ENCODE measurements around the gene UBE2J2. TPM values are rescaled to one million over a fixed set of nuclear protein-coding genes. Genes with fewer than 3 reads are reported as not detected.

UBE2J2 gene
- total RNA-seq, 1 experiment from 2014 or later, result 83.4 TPM

DNA sequence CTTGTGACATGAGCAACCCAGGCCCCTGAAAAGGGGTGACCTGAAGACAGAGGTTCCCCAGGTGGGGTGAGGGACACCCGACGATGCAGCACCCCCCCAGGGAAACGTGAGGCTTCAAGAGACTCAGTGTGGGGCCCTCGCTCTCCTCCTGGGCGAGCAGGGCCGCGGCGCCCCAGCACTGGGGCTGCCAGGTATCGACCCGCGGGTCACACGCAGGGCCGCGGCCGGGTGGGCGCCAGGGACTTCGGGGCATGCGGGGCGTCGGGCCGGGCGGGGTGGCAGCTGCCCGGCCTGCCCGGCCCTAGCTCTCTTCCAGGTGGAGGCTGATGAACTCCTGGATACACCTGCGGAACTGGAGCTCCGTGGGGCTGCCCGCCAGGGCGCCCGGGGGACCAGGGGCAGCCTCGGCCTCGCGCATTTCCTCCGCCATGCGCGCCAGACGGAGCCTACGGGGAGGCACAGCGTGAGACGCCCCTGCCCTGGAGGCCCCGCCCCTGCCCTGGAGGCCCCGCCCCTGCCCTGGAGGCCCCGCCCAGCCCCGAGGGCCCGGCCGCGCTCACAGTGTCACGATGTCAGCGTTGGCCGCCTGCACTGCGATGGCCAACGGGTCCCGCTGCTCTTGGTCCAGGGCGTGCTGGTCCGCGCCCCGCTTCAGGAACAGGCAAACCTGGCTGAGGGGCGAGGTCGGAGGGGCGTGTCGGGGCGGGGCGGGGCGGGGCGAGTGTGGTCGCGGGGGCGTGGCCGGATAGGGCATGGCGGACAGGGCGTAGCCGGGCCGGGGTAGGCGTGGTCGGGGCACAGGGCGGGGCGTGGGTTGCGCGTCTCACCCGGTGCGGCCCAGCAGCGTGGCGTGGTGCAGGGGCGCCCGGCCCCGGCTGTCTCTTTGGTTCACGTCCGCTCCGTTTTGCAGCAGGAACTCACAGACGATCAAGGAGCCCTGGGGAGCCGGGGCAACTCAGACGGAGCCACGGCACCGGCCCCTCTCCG is 19.9 kb upstream of the UBE2J2 start:
- H4K91ac ChIP-seq (ENCODE audit: insufficient read length, low read depth, low read length), result no peak overlapping the region
- peaks cover 4% of the 10 kb centered on the region for H3K23me2 ChIP-seq (ENCODE audit: insufficient read length, low read depth, low read length, poor library complexity, severe bottlenecking)
- peak; percentile 81 for DNase-seq
- H3K18ac ChIP-seq (ENCODE audit: insufficient read length, low read depth, low read length), result no peak overlapping the region
- Mint-ChIP-seq H3K4me1 (peaks cover 0 to 9% of the 10 kb centered on the region in 2 experiments; a peak in 2 of 4 replicates), H3K27ac (no peak overlapping the region), H3K9me3 (peaks cover 2 to 7% of the 10 kb centered on the region in 2 experiments; a peak in 2 of 5 replicates), H3K27me3 (ENCODE audit: low read depth) (peaks cover 2% of the 10 kb centered on the region), H3K36me3 (ENCODE audit: insufficient read depth in 1 of 3, low read depth in 3 of 3) (no peaks in the 10 kb centered on the region), H3K4me3 (no peak overlapping the region)
- no peaks in the 10 kb centered on the region for H3K4me1 ChIP-seq (ENCODE audit: insufficient read depth, low read length)
- no peak overlapping the region for H3K56ac ChIP-seq (ENCODE audit: insufficient read length, low read depth, low read length)
- H3T11ph ChIP-seq (ENCODE audit: low read length), result no peak overlapping the region
- H3K9ac ChIP-seq (ENCODE audit: extremely low read depth, insufficient read length, low read length), result no peak overlapping the region
- no CpG with 5 or more reads among the region's 94 CpGs for WGBS (ENCODE audit: extremely low coverage, insufficient read length, low lambda C conversion rate)
- no peak overlapping the region for H2BK15ac ChIP-seq (ENCODE audit: low read depth, low read length)
- H2BK12ac ChIP-seq (ENCODE audit: insufficient read length, low read depth, low read length), result no peak overlapping the region
- no peak overlapping the region for H3K4ac ChIP-seq (ENCODE audit: low read depth, low read length)
- H3K79me2 ChIP-seq (ENCODE audit: insufficient read depth, low read length), result no peaks in the 10 kb centered on the region
- no peak overlapping the region for H2BK120ac ChIP-seq (ENCODE audit: low read depth, low read length, poor library complexity, severe bottlenecking)
- H3K4me2 ChIP-seq (ENCODE audit: insufficient read depth, insufficient read length, low read length), result peak overlapping the region; percentile 27
- H3K79me1 ChIP-seq (ENCODE audit: insufficient read depth, low read depth, low read length, poor library complexity, severe bottlenecking), result no peaks in the 10 kb centered on the region
- no peak overlapping the region for H4K5ac ChIP-seq (ENCODE audit: insufficient read length, low read depth, low read length)
- no peak overlapping the region for H2BK20ac ChIP-seq (ENCODE audit: low read depth, low read length, poor library complexity, severe bottlenecking)
- no peaks in the 10 kb centered on the region for H3K27me3 ChIP-seq (ENCODE audit: insufficient read depth, low read length)
- no peaks in the 10 kb centered on the region for H3K9me3 ChIP-seq (ENCODE audit: control insufficient read depth, low read depth, low read length)
- H4K20me1 ChIP-seq (ENCODE audit: control insufficient read depth, insufficient read depth, insufficient read length), result no peaks in the 10 kb centered on the region
- no peak overlapping the region for H2BK5ac ChIP-seq (ENCODE audit: insufficient read length, low read length)
- H3K27ac ChIP-seq (ENCODE audit: insufficient read length, low read depth, low read length), result no peak overlapping the region
- no peak overlapping the region for H2AFZ ChIP-seq (ENCODE audit: low read length)
- no peak overlapping the region for H3K23ac ChIP-seq (ENCODE audit: insufficient read length, low read depth, low read length)
- TF ChIP-seq CTCF (conservative IDR thresholded peaks at IDR 0.05), result no peak
- H2AK5ac ChIP-seq (ENCODE audit: insufficient read length, low read length), result no peak overlapping the region
- no peak overlapping the region for H3K14ac ChIP-seq (ENCODE audit: insufficient read depth, low read length)
- H4K8ac ChIP-seq (replicated peaks; ENCODE audit: insufficient read length, low read depth, low read length), result no peak overlapping the region

All from H9 (cell line).